CD4-positive, alpha-beta T cell treated with Interleukin-12 subunit alpha and Interleukin-12 subunit beta, for 1 hour (primary cell): ENCODE data around the gene C2CD3.

ENCODE experiments used
- DNase-seq: peaks from one replicate; pipeline ENCODE4 v3.0.0-alpha.2; 2020

The C2CD3 gene

GRCh38 chr11:74057249-74058151, 113.3 kb downstream of the C2CD3 start:
- no peak for DNase-seq

GRCh38 chr11:74055938-74056337, 114.9 kb downstream of the C2CD3 start:
- DNase-seq: no peak

GRCh38 chr11:74050465-74050864, 120.3 kb downstream of the C2CD3 start:
- no peak for DNase-seq

GRCh38 chr11:74048993-74049392, 121.8 kb downstream of the C2CD3 start:
- DNase-seq: no peak

- no peak for DNase-seq
Observed at GRCh38 chr11:74044538-74044937, 126.3 kb downstream of the C2CD3 start.

GRCh38 chr11:74043450-74043849, 127.4 kb downstream of the C2CD3 start:
- DNase-seq: no peak

GRCh38 chr11:74037309-74037708, 133.5 kb downstream of the C2CD3 start:
- DNase-seq: no peak

- DNase-seq: no peak
Observed at GRCh38 chr11:74035264-74035663, 135.5 kb downstream of the C2CD3 start.

GRCh38 chr11:74033046-74033445, 137.8 kb downstream of the C2CD3 start:
- peak; percentile 42 for DNase-seq

GRCh38 chr11:74030723-74031676, 139.8 kb downstream of the C2CD3 start:
- DNase-seq: no peak

GRCh38 chr11:74025467-74026166, 145.2 kb downstream of the C2CD3 start:
- DNase-seq: no peak

- no peak for DNase-seq
Observed at GRCh38 chr11:74024261-74025029, 146.4 kb downstream of the C2CD3 start.

GRCh38 chr11:74023276-74023675, 147.5 kb downstream of the C2CD3 start:
- no peak for DNase-seq

GRCh38 chr11:74022546-74022945, 148.3 kb downstream of the C2CD3 start:
- DNase-seq: no peak

- DNase-seq: no peak
Observed at GRCh38 chr11:74021998-74022397, 148.8 kb downstream of the C2CD3 start.

- no peak for DNase-seq
Observed at GRCh38 chr11:74020539-74020938, 150.3 kb downstream of the C2CD3 start.

GRCh38 chr11:74019860-74020259, 150.9 kb downstream of the C2CD3 start:
- DNase-seq: peak; percentile 39

- DNase-seq: no peak
Observed at GRCh38 chr11:74019104-74019738, 151.6 kb downstream of the C2CD3 start.

GRCh38 chr11:74018331-74019005, 152.3 kb downstream of the C2CD3 start:
- no peak for DNase-seq

- DNase-seq: no peak
Observed at GRCh38 chr11:74017631-74018030, 153.2 kb downstream of the C2CD3 start.
